A673 (cell line): ENCODE measurements around the gene KCNJ4. TPM values are rescaled to one million over a fixed set of nuclear protein-coding genes. Genes with fewer than 3 reads are reported as not detected.

Source experiments
- BruUV-seq: library from RNA; stranded (reverse); fragments of 400-500 nt; replicated peaks from 2 replicates; lab custom pipeline; 2021; lab: Mats Ljungman, UMichigan
- CTCF ChIA-PET: fragments of 300-600 bp; sonication (Branson Sonifier 250); formaldehyde crosslinking; loops from one replicate; lab custom pipeline; 2022; ENCODE audit warnings: antibody characterized with exemption; lab: Charles Lee
- POLR2A ChIA-PET: fragments of 300-600 bp; sonication (Branson Sonifier 250); formaldehyde crosslinking; loops from one replicate; lab custom pipeline; 2022; ENCODE audit warnings: antibody characterized with exemption; ENCODE audit not compliant: low non-redundant PET; lab: Charles Lee
- DNase-seq: peaks from one replicate; pipeline ENCODE4 v3.0.0-alpha.2; 2015; ENCODE audit warnings: low spot score
- H3K27ac ChIP-seq: fragments of 200-600 bp; sonication (generic); 2 replicates; pipeline ENCODE4 v1.5.1; 2016; ENCODE audit warnings: mixed run types, low read depth, mild to moderate bottlenecking, mixed read lengths, antibody characterized with exemption, low read length; ENCODE audit not compliant: poor library complexity, severe bottlenecking
- H3K27me3 ChIP-seq: fragments of 200-600 bp; sonication (generic); replicated peaks from 2 replicates; pipeline ENCODE4 v1.6.1; 2017; ENCODE audit warnings: mixed run types, low read depth, mild to moderate bottlenecking, mixed read lengths, antibody characterized with exemption, low read length; ENCODE audit not compliant: insufficient read depth, poor library complexity
- H3K36me3 ChIP-seq: fragments of 200-600 bp; sonication (generic); 2 replicates; pipeline ENCODE4 v1.6.1; 2016; ENCODE audit warnings: mixed run types, mild to moderate bottlenecking, mixed read lengths, antibody characterized with exemption, low read length; ENCODE audit not compliant: insufficient read depth, poor library complexity, severe bottlenecking
- H3K4me1 ChIP-seq: fragments of 200-600 bp; sonication (generic); 2 replicates; pipeline ENCODE4 v1.6.1; 2017; ENCODE audit warnings: mixed run types, mild to moderate bottlenecking, mixed read lengths, antibody characterized with exemption, low read length; ENCODE audit not compliant: insufficient read depth, poor library complexity, severe bottlenecking
- H3K4me3 ChIP-seq: fragments of 200-600 bp; sonication (generic); 2 replicates; pipeline ENCODE4 v1.5.1; 2016; ENCODE audit warnings: low read depth, mixed run types, mild to moderate bottlenecking, mixed read lengths, low read length; ENCODE audit not compliant: poor library complexity, severe bottlenecking
- H3K9me3 ChIP-seq: fragments of 200-600 bp; sonication (generic); 2 replicates; pipeline ENCODE4 v1.6.1; 2016; ENCODE audit warnings: mixed run types, low read depth, mild to moderate bottlenecking, mixed read lengths, antibody characterized with exemption, low read length; ENCODE audit not compliant: poor library complexity, severe bottlenecking
- CTCF ChIP-seq: fragments of 300-800, 200-600 bp; sonication (generic); conservative IDR thresholded peaks from 2 replicates; pipeline ENCODE4 v1.5.1; 2017; ENCODE audit warnings: low read depth, mild to moderate bottlenecking, antibody characterized with exemption, low read length, moderate library complexity, mixed read lengths
- EZH2 ChIP-seq: fragments of 200-600 bp; sonication (generic); IDR thresholded peaks from 2 replicates; pipeline ENCODE4 v1.6.1; 2017; ENCODE audit warnings: borderline replicate concordance, low read depth, mild to moderate bottlenecking, mixed read lengths, antibody characterized with exemption, low read length; ENCODE audit not compliant: poor library complexity, severe bottlenecking
- intact Hi-C: fragments of 100-400 bp; cut with micrococcal nuclease; formaldehyde crosslinking; loops from one replicate; pipeline ENCODE4 v1.10.0; 2022; ENCODE audit not compliant: unreplicated experiment
- total RNA-seq: library from RNA; stranded (reverse); gene quantifications from 2 replicates; pipeline ENCODE4 v1.2.3, GENCODE V29; 2021

KCNJ4 gene
- total RNA-seq, 1 experiment from 2014 or later = 1.0 TPM

GRCh38 chr22:38428714-38429113 lies 26.3 kb downstream of the KCNJ4 start:
- no peak for DNase-seq
- H3K36me3 ChIP-seq = no peaks in the 10 kb centered on the region
- no peaks in the 10 kb centered on the region for H3K4me1 ChIP-seq
- H3K4me3 ChIP-seq = no peak overlapping the region
- no peak overlapping the region for H3K27ac ChIP-seq
- no peaks in the 10 kb centered on the region for H3K27me3 ChIP-seq
- CTCF ChIA-PET = no interaction called here
- no peak for TF ChIP-seq CTCF
- BruUV-seq = no TSS peak
- intact Hi-C loops = no loop called here
- H3K9me3 ChIP-seq = no peaks in the 10 kb centered on the region
- POLR2A ChIA-PET = no interaction called here

DNA sequence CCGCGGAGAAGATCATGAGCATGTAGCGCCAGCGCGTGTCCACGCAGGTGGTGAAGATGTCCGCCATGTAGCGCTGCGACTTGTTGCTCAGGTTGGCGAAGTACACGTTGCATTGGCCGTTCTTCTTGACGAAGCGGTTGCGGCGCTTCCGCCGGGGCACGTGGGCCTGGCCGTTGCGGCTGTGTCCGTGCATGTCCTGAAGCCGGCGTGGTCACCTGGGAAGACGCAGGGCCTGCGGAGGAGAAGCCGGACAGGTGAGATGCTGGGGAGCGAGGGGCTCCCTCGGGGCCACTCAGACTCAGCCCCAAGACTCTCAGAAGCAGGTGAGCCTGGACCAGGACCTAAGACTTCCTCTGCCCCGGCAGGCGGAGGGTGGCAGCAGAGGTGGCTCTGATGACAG lies 27.1 kb downstream of the KCNJ4 start:
- H3K9me3 ChIP-seq = no peaks in the 10 kb centered on the region
- TF ChIP-seq EZH2 = no peak
- no peak for TF ChIP-seq CTCF
- H3K4me3 ChIP-seq = no peak overlapping the region
- DNase-seq = no peak
- no peaks in the 10 kb centered on the region for H3K27me3 ChIP-seq
- POLR2A ChIA-PET = no interaction called here
- no peak overlapping the region for H3K27ac ChIP-seq
- no TSS peak for BruUV-seq
- no peaks in the 10 kb centered on the region for H3K4me1 ChIP-seq
- intact Hi-C loops = no loop called here
- CTCF ChIA-PET = no interaction called here
- no peaks in the 10 kb centered on the region for H3K36me3 ChIP-seq

GRCh38 chr22:38427465-38427864 lies 27.5 kb downstream of the KCNJ4 start:
- no TSS peak for BruUV-seq
- POLR2A ChIA-PET = no interaction called here

More at GRCh38 chr22:38427465-38427864, 27.5 kb downstream of the KCNJ4 start:
- H3K36me3 ChIP-seq = no peaks in the 10 kb centered on the region
- CTCF ChIA-PET = no interaction called here
- intact Hi-C loops = no loop called here
- no peak for DNase-seq
- no peak overlapping the region for H3K27ac ChIP-seq
- no peaks in the 10 kb centered on the region for H3K4me1 ChIP-seq
- H3K4me3 ChIP-seq = no peak overlapping the region
- TF ChIP-seq EZH2 (no peak), CTCF (no peak)
- no peaks in the 10 kb centered on the region for H3K9me3 ChIP-seq
- H3K27me3 ChIP-seq = no peaks in the 10 kb centered on the region
